ENCODE measurements around the gene ARHGEF39.

Gene ARHGEF39

GRCh38 chr9:35700031-35700430, 35.0 kb upstream of the ARHGEF39 start:
- Histone ChIP-seq H3K9me3 (ENCODE audit: severe bottlenecking) (no peaks in the 10 kb centered on the region), H3K36me3 (ENCODE audit: low read depth) (peaks cover 94% of the 10 kb centered on the region), H3K27ac (ENCODE audit: poor library complexity, severe bottlenecking) (no peak overlapping the region), H3K27me3 (ENCODE audit: insufficient read depth, poor library complexity, severe bottlenecking) (no peaks in the 10 kb centered on the region), H3K4me1 (ENCODE audit: insufficient read depth, poor library complexity, severe bottlenecking) (no peaks in the 10 kb centered on the region), H3K4me3 (ENCODE audit: severe bottlenecking) (no peak overlapping the region)
- no peak for TF ChIP-seq CTCF (IDR thresholded peaks at IDR 0.05; ENCODE audit: poor library complexity, severe bottlenecking)
- DNase-seq (ENCODE audit: low spot score): no peak
- no peak for ATAC-seq (ENCODE audit: low read depth)

GRCh38 chr9:35698231-35698630, 33.2 kb upstream of the ARHGEF39 start:
- Histone ChIP-seq H3K4me3 (ENCODE audit: severe bottlenecking) (no peak overlapping the region), H3K27me3 (ENCODE audit: insufficient read depth, poor library complexity, severe bottlenecking) (no peaks in the 10 kb centered on the region), H3K27ac (ENCODE audit: poor library complexity, severe bottlenecking) (no peak overlapping the region), H3K9me3 (ENCODE audit: severe bottlenecking) (no peaks in the 10 kb centered on the region), H3K36me3 (ENCODE audit: low read depth) (peaks cover 76% of the 10 kb centered on the region), H3K4me1 (ENCODE audit: insufficient read depth, poor library complexity, severe bottlenecking) (no peaks in the 10 kb centered on the region)
- DNase-seq (ENCODE audit: low spot score) (no peak), ATAC-seq (ENCODE audit: low read depth) (no peak)
- TF ChIP-seq CTCF (IDR thresholded peaks at IDR 0.05; ENCODE audit: poor library complexity, severe bottlenecking): no peak

GRCh38 chr9:35697486-35697885, 32.5 kb upstream of the ARHGEF39 start:
- no peak for ATAC-seq (ENCODE audit: low read depth)
- H3K36me3 ChIP-seq (ENCODE audit: low read depth): peaks cover 69% of the 10 kb centered on the region
- no peak for TF ChIP-seq CTCF (IDR thresholded peaks at IDR 0.05; ENCODE audit: poor library complexity, severe bottlenecking)

GRCh38 chr9:35696520-35697215, 31.7 kb upstream of the ARHGEF39 start:
- DNase-seq (ENCODE audit: low spot score): no peak
- no peaks in the 10 kb centered on the region for H3K4me1 ChIP-seq (ENCODE audit: insufficient read depth, poor library complexity, severe bottlenecking)

More at GRCh38 chr9:35697486-35697885, 32.5 kb upstream of the ARHGEF39 start:
- Histone ChIP-seq H3K9me3 (ENCODE audit: severe bottlenecking) (no peaks in the 10 kb centered on the region), H3K27me3 (ENCODE audit: insufficient read depth, poor library complexity, severe bottlenecking) (no peaks in the 10 kb centered on the region), H3K4me1 (ENCODE audit: insufficient read depth, poor library complexity, severe bottlenecking) (no peaks in the 10 kb centered on the region), H3K27ac (ENCODE audit: poor library complexity, severe bottlenecking) (no peak overlapping the region), H3K4me3 (ENCODE audit: severe bottlenecking) (no peak overlapping the region)
- DNase-seq (ENCODE audit: low spot score): no peak

More at GRCh38 chr9:35696520-35697215, 31.7 kb upstream of the ARHGEF39 start:
- Histone ChIP-seq H3K4me3 (ENCODE audit: severe bottlenecking) (no peak overlapping the region), H3K27ac (ENCODE audit: poor library complexity, severe bottlenecking) (no peak overlapping the region), H3K9me3 (ENCODE audit: severe bottlenecking) (no peaks in the 10 kb centered on the region), H3K27me3 (ENCODE audit: insufficient read depth, poor library complexity, severe bottlenecking) (no peaks in the 10 kb centered on the region), H3K36me3 (ENCODE audit: low read depth) (peaks cover 61% of the 10 kb centered on the region)
- peak; percentile 83 for ATAC-seq (ENCODE audit: low read depth)
- peak; percentile 93 for TF ChIP-seq CTCF (IDR thresholded peaks at IDR 0.05; ENCODE audit: poor library complexity, severe bottlenecking)

All from RWPE2 (cell line).